ENCODE results near the gene CNTNAP2. TPM values are rescaled to one million over a fixed set of nuclear protein-coding genes. Genes with fewer than 3 reads are reported as not detected.
"Not testable (repeated sequence)": the region's sequence is repeated elsewhere in the genome, so short reads cannot be mapped to it uniquely, and the experiment has no call there.

Gene CNTNAP2
- total RNA-seq, 1 donor from 2014 or later = 1.3 TPM

GRCh38 chr7:148330124-148330818 is 2213.7 kb downstream of the CNTNAP2 start:
- DNase-seq (ENCODE audit: low spot score) = no peak

- DNase-seq (ENCODE audit: low spot score) = no peak
Observed at GRCh38 chr7:148330822-148331221, 2214.2 kb downstream of the CNTNAP2 start.

GRCh38 chr7:148331456-148331855 is 2214.9 kb downstream of the CNTNAP2 start:
- DNase-seq (ENCODE audit: low spot score) = not testable (repeated sequence)

- DNase-seq (ENCODE audit: low spot score) = no peak
Observed at GRCh38 chr7:148332191-148333186, 2215.9 kb downstream of the CNTNAP2 start.

- DNase-seq (ENCODE audit: low spot score) = no peak
Observed at GRCh38 chr7:148334441-148334956, 2217.9 kb downstream of the CNTNAP2 start.

- DNase-seq (ENCODE audit: low spot score) = no peak
Observed at GRCh38 chr7:148334959-148335577, 2218.5 kb downstream of the CNTNAP2 start.

- DNase-seq (ENCODE audit: low spot score) = no peak
Observed at GRCh38 chr7:148335790-148336189, 2219.2 kb downstream of the CNTNAP2 start.

- DNase-seq (ENCODE audit: low spot score) = no peak
Observed at GRCh38 chr7:148336411-148336810, 2219.8 kb downstream of the CNTNAP2 start.

- DNase-seq (ENCODE audit: low spot score) = no peak
Observed at GRCh38 chr7:148337246-148337965, 2220.8 kb downstream of the CNTNAP2 start.

- DNase-seq (ENCODE audit: low spot score) = no peak
Observed at GRCh38 chr7:148337995-148338747, 2221.6 kb downstream of the CNTNAP2 start.

- DNase-seq (ENCODE audit: low spot score) = no peak
Observed at GRCh38 chr7:148340438-148341280, 2224.1 kb downstream of the CNTNAP2 start.

- DNase-seq (ENCODE audit: low spot score) = no peak
Observed at GRCh38 chr7:148344406-148344805, 2227.8 kb downstream of the CNTNAP2 start.

- DNase-seq (ENCODE audit: low spot score) = no peak
Observed at GRCh38 chr7:148347981-148348380, 2231.4 kb downstream of the CNTNAP2 start.

- DNase-seq (ENCODE audit: low spot score) = no peak
Observed at GRCh38 chr7:148348466-148348865, 2231.9 kb downstream of the CNTNAP2 start.

GRCh38 chr7:148356303-148356702 is 2239.7 kb downstream of the CNTNAP2 start:
- DNase-seq (ENCODE audit: low spot score) = no peak

- DNase-seq (ENCODE audit: low spot score) = no peak
Observed at GRCh38 chr7:148362541-148362940, 2245.9 kb downstream of the CNTNAP2 start.

GRCh38 chr7:148367731-148368475 is 2251.3 kb downstream of the CNTNAP2 start:
- DNase-seq (ENCODE audit: low spot score) = no peak

- no peak for DNase-seq (ENCODE audit: low spot score)
Observed at GRCh38 chr7:148368562-148368961, 2252.0 kb downstream of the CNTNAP2 start.
